ENCODE results near the gene MGLL.

Gene MGLL

GRCh38 chr3:127789990-127790881, 32.1 kb downstream of the MGLL start:
- DNase-seq (ENCODE audit: low read depth in 2 of 2), result no peak

DNA sequence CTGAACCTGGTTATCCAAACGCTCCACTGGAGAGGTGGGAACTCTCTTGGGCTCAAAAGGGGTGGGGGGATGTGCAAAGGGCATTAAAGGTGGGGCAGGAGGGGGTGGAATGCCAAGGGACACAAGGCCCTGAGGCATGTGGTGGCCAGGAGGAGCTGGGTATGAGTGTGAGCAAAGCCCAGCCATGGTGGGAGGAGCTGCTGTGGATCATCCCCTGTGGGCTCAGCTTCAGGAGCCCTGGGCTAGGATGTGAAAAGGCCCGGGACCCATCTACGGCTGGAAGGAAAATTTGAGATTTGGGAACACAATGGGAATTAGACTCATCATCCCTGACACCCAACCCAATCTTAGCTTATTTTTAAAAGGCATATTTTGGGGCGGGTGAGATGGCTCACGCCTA, 33.3 kb downstream of the MGLL start:
- DNase-seq (ENCODE audit: low read depth in 2 of 2), result no peak

DNA sequence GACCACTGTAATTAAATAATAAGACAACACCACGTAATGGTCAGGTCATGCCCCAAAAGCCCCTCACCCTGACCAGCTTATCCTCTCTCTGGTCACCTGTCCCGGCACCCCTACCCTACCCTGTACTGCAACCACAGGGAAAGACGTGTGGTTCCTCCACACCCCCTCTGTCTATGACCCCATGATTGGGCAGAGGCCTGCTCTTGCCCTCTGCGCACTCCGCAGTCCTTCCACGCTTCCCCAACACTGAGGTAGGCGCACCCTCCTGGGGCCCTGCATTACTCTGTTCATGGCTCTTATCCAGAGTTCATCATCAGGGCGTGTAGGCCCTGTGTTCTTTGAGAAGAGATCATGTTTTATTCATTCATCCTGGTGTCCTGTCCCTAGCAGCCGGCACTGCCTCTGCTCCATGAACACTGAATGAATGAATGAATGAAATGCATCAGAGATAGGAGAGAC, 33.8 kb downstream of the MGLL start:
- DNase-seq (ENCODE audit: low read depth in 2 of 2), result no peak

DNA sequence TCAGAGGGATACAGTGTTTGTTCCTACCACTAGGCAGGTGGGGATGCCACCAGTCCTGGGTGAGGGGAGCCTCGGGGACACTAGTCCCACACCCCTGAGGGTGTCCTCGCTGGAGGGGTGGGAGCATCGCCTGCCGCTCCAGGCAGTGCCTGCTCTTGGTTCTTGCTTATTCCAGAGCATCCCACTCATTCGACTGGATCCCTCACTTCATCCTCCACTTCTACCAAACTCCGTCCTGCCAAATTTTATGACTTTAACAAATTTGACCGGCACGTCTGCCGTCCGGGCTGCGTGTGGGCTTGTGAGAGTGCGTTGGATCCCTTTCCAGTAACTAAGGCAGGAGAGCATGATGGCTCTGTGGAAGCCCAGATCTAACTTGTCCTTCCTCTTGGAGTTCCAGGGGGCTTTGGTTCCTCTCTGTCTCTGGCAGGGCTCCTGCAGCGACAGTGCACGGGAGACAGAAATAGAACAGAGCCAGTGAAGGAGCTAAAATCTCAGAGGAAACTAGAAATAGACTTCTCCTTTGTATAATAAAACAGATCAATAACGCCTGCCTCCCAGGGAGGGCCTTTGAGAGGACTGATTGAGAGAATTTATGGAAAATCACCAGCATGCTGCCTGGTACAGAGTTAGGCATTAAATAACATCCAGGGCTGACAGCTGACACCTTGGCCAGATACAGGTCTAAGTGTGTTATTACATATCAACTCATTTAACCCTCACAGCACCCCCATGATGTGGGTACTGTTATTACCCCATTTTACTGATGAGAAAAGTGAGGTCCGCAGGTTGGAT, 34.5 kb downstream of the MGLL start:
- no peak for DNase-seq (ENCODE audit: low read depth in 2 of 2)

DNA sequence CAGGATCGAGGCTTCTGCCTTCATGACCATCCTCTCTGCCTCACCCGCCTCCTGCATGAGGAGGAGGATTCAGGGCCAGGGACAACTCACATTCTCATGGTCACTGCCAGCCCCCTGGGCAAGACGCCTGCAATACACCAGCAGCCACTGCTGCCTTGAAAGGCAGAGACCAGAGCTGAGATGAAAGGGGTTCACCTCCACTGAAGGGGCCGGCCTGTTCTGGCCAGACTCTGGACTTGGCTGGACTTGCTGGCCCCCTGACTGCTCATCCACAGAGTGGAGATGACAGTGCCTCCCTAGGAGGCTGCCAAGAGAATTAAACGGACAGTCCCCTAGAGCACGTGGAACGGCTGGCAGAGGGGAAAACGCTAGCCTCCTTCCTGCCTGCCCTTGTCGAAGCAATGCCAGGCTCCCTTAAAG, 35.2 kb downstream of the MGLL start:
- no peak for DNase-seq (ENCODE audit: low read depth in 2 of 2)

GRCh38 chr3:127786353-127787070, 35.8 kb downstream of the MGLL start:
- no peak for DNase-seq (ENCODE audit: low read depth in 2 of 2)

DNA sequence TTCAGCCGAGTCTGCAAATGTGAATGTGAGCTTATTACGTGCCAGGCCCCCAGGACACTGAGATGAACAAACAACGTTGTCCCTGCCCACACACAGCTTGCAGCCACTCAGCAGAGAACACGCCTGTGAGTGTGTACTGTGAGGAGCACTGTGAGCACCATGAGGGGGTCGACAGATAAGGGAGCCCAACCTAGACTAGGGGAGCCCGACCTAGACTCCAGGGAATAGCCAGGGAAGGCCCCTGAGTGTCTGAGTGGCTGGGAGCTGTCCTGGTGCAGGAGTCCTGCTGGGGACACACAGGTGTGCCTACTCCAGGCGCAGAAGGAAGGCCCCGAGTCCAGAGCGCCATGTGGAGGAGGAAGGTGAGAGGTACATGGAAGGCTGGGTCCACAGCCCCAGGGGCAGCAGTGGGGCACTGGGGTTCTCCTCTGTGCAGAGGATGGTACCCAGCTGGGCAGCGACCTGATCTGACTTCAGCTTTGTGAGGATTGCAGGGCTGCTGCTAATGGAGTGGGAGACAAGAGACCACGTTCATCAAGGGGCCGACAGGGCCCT, 36.5 kb downstream of the MGLL start:
- DNase-seq (ENCODE audit: low read depth in 2 of 2), result no peak

DNA sequence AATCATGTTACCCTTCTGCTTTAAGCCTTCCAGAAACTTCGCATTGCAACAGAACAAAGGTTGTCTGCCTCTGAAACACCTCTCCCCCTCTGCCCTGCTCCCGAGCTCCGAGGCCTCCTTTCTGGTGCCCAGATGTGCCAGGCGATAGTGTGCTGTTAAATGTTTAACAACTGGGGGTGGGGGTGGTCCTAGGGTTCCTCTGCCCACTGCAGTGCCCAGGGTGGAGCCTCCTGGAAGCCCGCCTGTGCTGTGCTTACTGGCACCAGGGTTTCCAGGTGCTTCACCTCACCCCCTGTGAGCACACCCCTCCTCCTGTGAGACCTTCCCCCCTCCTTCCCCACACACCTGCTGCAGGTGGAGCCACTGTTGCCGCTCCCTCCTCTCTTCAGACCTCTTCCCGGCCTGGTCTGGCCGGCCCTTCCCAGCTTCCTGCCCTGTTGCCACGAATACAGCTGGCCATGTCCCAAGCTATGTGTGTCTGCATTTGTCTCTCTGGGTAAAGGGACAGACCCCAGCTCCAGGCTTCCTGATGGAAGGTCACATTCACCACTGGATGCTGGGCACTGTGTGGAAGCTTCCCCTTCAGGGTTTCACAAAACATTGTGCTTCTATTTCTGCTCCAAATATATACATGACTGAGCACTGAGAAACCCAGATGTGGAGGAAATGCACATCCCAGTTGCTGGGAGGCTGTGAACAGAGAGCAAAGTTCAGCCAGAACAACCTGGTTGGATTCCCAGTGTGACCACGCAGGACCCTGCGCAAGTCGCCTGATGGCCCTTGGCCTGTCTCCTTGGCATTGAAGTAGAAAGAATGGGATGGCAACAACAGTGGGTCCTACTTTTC, 37.2 kb downstream of the MGLL start:
- DNase-seq (ENCODE audit: low read depth in 2 of 2), result no peak

DNA sequence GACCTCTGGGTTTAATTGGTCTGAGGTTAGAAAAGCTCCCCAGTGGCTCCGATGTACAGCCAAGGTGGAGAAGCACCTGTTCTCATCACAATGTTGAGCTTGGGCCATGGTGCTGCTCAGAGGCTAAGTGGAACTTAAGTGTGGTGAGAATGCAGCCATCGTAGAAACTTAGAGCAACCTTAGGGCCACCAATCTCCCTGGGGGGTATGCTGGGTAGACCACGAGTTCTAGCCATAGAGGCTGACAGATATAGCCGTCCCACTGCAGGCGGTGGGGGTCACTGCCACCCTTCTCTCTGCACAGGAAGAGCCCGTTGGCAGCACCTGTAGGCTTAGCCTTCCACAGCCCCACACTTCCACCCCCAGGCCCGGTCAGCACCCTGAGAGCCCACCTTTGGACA, 38.0 kb downstream of the MGLL start:
- DNase-seq (ENCODE audit: low read depth in 2 of 2), result no peak

GRCh38 chr3:127783642-127784160, 38.6 kb downstream of the MGLL start:
- no peak for DNase-seq (ENCODE audit: low read depth in 2 of 2)

DNA sequence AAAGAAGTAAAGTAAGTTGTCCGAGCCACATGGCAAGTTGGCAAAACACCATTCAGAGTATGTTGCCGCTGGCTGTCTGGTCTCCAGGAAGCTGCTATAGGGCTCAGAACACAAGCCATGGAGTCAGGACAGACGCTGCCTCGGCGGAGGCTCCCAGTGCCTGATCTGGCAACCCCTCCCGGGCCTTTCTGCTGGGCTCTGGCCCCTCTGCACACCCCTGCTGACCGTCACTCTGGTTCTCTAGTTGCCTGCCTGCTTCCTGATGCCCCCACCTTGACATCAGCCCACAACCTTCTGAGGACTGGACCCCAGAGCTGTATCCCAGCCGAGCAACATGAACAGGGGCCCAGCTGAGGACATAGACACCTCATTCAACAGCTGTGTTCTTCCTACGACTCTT, 39.1 kb downstream of the MGLL start:
- no peak for DNase-seq (ENCODE audit: low read depth in 2 of 2)

DNA sequence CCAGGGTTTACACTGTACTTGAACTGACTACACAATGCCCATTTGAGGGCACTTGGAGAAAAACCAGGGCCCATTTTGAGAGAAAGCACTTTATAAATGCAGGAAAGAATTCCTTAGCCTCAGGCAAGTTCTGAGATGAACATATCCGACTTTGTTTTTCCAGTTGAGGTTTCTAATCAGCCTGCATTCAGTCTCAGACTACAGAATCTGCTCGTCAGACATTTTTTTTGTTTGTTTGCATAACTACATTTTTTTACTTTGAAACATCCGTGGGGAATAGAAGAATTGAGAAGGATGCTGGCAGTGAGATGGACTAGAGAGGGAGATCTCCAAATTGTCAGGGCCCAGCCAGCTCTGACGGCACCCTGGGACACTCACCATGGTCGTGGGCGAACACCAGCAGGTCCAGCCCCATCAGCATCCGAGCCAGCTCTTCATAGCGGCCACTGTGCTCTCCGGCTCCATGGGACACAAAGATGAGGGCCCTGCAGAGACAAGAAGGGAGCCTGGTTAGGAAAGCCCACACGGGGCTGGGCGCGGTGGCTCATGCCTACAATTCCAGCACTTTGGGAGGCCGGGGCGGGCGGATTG, 40.8 kb downstream of the MGLL start:
- DNase-seq (ENCODE audit: low read depth in 2 of 2), result no peak

DNA sequence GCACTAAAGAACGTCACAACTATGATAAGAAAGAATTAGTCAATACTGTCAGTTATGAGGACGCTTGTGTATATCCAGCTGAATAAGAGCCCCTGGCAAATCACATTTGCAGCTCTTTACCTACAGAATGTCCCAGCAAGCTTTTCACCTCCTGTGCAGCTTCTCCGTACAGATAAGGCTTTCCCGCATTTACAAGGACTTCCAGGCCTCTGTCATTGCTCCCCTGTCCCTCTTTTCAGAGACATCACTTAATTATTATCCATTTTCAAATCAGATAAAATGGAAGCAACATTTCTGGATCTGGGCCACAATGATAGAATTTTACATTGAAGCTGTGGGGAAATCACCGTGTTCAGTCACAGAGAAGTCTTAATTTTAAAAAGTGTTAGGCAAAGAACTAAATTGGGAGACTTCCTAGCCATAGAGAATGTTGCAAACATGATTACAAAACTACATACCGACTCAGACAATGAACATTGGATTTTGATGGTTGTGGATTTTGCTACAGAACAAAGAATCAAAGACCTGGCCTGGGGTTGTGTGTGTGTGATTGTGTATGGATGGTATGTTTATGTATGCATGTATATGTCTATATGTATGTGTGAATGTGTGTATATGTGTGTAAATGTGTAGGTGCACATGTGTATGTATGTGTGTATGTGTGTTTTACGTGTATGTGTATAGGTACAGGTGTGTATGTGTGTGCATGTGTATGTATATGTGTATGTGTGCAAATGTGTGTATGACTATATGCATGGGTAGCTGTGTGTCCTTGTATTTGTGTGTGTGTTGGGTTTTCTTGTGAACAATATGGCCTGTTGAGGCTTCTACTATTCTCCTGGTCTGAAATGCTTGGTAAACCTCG, 41.5 kb downstream of the MGLL start:
- no peak for DNase-seq (ENCODE audit: low read depth in 2 of 2)

DNA sequence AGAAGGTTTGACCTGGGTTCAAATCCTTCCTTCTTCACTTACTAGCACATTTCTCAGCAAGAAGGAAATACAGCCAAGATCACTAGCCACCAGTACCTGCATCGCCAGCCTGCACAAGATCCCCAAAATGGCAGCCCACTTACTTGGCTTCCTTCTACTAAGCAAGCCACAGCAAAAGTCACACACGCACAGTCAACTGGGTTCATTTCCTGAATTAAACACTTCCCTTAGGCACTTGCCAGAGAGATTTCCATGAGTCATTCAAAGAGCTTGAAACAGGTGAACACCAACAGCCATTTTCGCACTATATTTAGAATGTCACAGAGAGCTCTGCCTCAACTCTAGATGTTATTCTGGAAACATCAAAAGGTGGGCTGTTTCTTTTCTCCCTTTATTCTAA, 42.6 kb downstream of the MGLL start:
- DNase-seq (ENCODE audit: low read depth in 2 of 2), result no peak

DNA sequence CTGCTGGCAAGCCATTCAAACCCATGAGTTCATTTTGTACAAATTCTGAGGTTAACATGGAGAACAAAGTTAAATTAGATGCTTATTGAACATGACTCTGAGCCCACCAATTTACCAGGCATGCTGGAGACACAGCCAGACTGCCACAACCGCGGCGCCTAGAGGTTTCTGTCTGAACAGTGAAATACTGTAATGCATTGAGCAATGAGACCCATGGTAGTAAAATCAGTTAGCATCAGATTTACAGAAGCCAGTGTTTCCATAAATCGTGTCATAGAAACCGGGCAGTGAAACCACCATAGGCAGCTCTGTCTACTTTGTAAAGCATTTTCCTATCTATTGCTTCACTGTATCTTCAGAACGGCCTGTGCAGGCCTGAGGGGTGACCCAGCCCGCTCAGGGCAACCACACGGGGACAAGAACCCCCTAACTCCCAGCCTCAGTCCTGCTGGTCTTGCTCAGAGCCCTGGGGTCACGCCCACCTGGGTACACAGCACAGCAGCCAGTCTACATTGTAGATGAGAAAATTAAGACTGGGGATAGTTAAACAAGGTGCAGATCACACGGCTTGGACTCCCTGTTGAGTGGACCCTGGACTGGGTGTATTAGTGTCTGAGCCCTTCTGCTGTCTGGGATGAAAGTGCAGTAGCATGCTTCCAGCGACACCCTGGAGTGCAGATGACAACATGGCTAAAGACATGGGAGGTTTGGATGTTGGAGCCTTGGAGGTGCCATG, 44.2 kb downstream of the MGLL start:
- DNase-seq (ENCODE audit: low read depth in 2 of 2), result no peak

DNA sequence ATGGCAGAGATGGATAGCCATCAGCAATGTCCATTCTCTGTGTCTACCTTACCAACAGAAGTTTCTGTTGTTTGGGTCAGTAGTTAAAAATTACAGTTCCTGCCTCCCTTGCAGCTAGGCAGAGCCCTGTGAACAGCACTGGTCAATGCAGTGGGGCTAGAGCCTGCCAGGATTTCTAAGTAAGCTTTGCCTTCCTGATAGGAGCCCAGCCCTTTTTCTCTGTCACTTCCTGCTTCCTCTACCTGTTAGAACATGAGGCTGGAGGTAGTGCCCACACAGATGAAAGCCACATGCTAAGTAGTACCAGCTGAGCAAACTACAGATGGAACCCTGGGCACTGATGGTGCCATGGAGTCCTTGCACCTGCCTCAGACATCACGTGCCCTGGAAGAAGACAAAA, 45.0 kb downstream of the MGLL start:
- DNase-seq (ENCODE audit: low read depth in 2 of 2), result no peak

DNA sequence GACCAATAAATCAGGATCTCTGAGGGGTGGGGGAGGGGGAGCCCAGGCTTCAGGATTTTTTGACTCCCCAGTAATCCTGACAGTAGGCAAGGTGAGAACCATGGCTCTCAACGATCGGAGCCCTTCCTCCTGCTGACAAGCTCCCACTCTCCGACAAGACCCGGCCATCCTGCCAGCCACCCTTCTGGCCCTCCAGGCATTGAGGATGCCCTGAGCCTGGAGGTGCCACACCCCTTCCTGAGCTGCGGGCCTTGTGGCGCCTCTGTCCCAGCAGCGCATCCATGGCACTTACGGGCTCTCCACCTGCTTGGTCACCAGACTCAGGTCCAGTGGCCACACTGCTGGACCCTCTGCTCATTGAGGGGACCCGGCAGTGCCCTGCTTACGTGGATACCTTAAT, 46.0 kb downstream of the MGLL start:
- no peak for DNase-seq (ENCODE audit: low read depth in 2 of 2)

- DNase-seq (ENCODE audit: low read depth in 2 of 2), result no peak
These were observed 46.8 kb downstream of the MGLL start for GRCh38 chr3:127775398-127776109.

Data from stimulated activated CD4-positive, alpha-beta T cell treated with anti-CD3 and anti-CD28 coated beads, Interleukin-15, amount 100 ng/mL, for 48 hours (primary cell).